Tibial artery (tissue), 4 donors: ENCODE results near the gene ASB2.

Experiments
- DNase-seq, 2 donors: peaks; one replicate each; pipeline ENCODE4 v3.0.0-alpha.2; 2019
- H3K27ac ChIP-seq, 2 donors: fragments of 200-600 bp; sonication (generic) in 1 of 2; 1 replicate in 1 of 2; 2 replicates in 1 of 2; pipeline ENCODE4 v1.5.1; 2018 to 2019; ENCODE audit warnings: mild to moderate bottlenecking in 1 of 2
- H3K27me3 ChIP-seq, 2 donors: fragments of 200-600 bp; sonication (generic) in 1 of 2; one replicate each; pipeline versions ENCODE4 v1.5.1 to v1.6.0; 2016 to 2019
- H3K36me3 ChIP-seq, 3 donors: fragments of 200-600 bp; sonication (generic) in 2 of 3; one replicate each; pipeline ENCODE4 v1.5.1; 2016 to 2019; ENCODE audit warnings: mild to moderate bottlenecking in 2 of 3
- H3K4me1 ChIP-seq, 4 donors: fragments of 200-600 bp; sonication (generic) in 2 of 4; 1 replicate in 3 of 4; 2 replicates in 1 of 4; pipeline ENCODE4 v1.5.1; 2016 to 2019
- H3K4me3 ChIP-seq, 2 donors: fragments of 200-600 bp; sonication (generic) in 1 of 2; 1 replicate in 1 of 2; 2 replicates in 1 of 2; pipeline ENCODE4 v1.5.1; 2018 to 2019; ENCODE audit warnings: mild to moderate bottlenecking in 2 of 2
- H3K9me3 ChIP-seq, 3 donors: fragments of 200-600 bp; sonication (generic) in 1 of 3; one replicate each; pipeline ENCODE4 v1.5.1; 2016 to 2019
- intact Hi-C: fragments of 100-400 bp; cut with DNase I; formaldehyde crosslinking; loops from one replicate; pipeline ENCODE4 v1.15.0; 2023; ENCODE audit warnings: low total_unique reads
- TF ChIP-seq, protein P1 (sequence below), 2 experiments: fragments of 200-600 bp in 1 of 2; fragments of 450-650 bp in 1 of 2; IDR thresholded peaks; one replicate each; pipeline ENCODE4 v1.5.1; 2017 to 2019; ENCODE audit warnings: antibody characterized with exemption in 2 of 2, mild to moderate bottlenecking in 1 of 2, moderate library complexity in 1 of 2

Gene ASB2

DNA sequence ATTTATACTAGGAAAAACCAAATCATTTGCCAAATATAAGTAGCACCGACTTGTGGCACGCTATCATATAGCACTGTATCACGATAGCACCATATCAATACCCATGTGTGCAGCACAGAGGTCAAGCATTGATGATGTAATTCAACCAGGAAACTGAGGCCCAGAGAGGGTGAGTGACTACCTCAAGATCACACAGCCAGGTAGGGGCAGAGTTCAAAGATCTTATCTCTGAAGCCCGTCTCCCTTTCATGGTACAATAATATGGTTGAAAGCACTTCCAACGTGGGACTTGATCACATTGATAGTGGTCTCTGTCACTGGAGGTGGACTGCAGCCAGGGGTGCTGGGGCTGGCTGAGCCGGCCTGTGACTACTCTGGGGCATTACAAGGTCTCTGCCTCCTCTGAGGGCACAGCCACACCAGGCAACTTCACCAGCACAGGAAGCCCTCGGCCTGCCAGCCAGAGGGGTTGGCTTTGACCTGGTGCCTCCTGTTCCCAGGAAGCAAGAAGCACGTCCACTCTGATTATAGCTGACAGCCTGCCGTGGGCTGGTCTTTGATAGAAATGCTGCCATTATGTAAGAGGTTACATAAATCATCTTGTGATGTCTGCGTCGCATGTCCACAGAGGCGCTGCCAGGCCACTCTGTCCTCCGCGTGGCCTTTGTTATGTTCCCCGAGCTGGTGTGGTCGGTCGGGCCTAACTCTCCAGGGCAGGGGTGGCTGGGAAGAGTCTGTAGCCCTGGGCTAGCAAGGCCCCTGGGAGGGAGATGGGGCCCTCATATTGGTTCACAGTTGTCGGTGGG, 55.2 kb downstream of the ASB2 start:
- TF ChIP-seq, protein P1, sequence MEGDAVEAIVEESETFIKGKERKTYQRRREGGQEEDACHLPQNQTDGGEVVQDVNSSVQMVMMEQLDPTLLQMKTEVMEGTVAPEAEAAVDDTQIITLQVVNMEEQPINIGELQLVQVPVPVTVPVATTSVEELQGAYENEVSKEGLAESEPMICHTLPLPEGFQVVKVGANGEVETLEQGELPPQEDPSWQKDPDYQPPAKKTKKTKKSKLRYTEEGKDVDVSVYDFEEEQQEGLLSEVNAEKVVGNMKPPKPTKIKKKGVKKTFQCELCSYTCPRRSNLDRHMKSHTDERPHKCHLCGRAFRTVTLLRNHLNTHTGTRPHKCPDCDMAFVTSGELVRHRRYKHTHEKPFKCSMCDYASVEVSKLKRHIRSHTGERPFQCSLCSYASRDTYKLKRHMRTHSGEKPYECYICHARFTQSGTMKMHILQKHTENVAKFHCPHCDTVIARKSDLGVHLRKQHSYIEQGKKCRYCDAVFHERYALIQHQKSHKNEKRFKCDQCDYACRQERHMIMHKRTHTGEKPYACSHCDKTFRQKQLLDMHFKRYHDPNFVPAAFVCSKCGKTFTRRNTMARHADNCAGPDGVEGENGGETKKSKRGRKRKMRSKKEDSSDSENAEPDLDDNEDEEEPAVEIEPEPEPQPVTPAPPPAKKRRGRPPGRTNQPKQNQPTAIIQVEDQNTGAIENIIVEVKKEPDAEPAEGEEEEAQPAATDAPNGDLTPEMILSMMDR (IDR thresholded peaks at IDR 0.05): no peak
- no peaks in the 10 kb centered on the region for H3K27me3 ChIP-seq
- H3K4me3 ChIP-seq: no peak overlapping the region
- no peak overlapping the region for H3K27ac ChIP-seq
- H3K36me3 ChIP-seq: no peaks in the 10 kb centered on the region
- intact Hi-C loops: no loop called here
- H3K9me3 ChIP-seq: no peaks in the 10 kb centered on the region
- no peaks in the 10 kb centered on the region for H3K4me1 ChIP-seq
- DNase-seq: no peak

DNA sequence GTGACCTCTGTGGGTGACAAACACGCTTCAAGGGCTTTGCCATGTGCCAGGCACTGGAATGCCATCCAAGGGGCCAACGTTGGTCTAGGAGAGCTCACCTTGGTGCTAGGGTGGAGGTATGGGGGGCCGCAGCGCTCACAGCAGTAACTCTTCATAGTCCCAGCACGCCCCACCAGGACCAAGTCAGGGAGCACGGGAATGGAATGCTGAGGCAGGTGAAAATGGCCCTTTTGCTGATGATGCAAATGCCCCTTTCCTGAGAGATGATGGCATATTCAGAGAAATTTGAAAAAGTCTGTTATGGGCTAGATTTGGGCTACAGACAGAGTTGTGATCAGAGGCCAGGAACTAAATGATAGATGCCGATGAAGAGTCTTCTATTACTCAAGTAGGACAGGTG, 59.2 kb downstream of the ASB2 start:
- Histone ChIP-seq H3K4me3 (no peak overlapping the region), H3K27me3 (peaks cover 0 to 3% of the 10 kb centered on the region in 2 donors), H3K9me3 (peaks cover 0 to 8% (median 0%) of the 10 kb centered on the region in 3 donors), H3K27ac (no peak overlapping the region), H3K4me1 (no peaks in the 10 kb centered on the region), H3K36me3 (no peaks in the 10 kb centered on the region)
- TF ChIP-seq, protein P1 (IDR thresholded peaks at IDR 0.05): no peak
- no peak for DNase-seq
- intact Hi-C loops: no loop called here

DNA sequence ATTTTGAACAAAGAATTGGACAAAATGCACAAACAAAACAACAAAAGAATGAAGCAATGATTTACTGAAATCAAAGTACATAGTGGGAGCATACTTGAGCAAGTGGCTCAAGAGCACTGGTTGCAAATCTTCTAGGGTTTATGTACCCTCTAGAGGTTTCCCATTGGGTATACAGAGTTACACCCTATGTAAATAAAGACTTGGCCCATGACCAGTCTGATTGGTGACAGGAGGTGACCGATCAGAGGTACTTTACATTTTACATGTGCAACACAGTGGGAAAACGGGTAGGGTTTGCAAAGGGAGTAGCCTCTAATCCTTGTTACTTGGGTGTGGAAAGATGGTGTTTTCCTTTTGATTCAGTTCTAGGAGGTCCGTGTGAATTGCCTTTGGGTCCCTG, 59.9 kb downstream of the ASB2 start:
- no peaks in the 10 kb centered on the region for H3K36me3 ChIP-seq
- TF ChIP-seq, protein P1 (IDR thresholded peaks at IDR 0.05): no peak
- no peak overlapping the region for H3K4me3 ChIP-seq
- intact Hi-C loops: no loop called here
- H3K9me3 ChIP-seq: peaks cover 0 to 8% (median 0%) of the 10 kb centered on the region in 3 donors
- no peaks in the 10 kb centered on the region for H3K4me1 ChIP-seq
- no peak for DNase-seq
- no peak overlapping the region for H3K27ac ChIP-seq
- peaks cover 0 to 3% of the 10 kb centered on the region in 2 donors for H3K27me3 ChIP-seq

DNA sequence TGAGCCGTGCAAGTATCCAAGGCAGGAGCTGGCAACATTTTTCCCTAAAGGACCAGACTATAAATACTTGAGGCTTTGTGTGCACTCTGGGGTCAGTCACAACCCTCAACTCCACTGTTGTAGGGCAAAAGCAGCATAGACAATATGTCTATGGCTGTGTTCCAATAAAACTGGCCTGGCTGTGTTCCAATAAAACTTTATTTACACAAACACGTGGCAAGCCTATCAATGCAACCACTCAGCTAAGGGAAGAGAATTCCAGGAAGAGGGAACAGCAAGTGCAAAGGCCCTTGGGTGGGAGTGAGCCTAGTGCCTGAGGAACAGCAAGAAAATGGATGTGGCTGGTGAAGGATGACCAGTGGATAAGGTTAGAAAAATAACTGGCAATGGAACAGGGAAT, 60.6 kb downstream of the ASB2 start:
- H3K4me3 ChIP-seq: no peak overlapping the region
- intact Hi-C loops: no loop called here
- H3K27ac ChIP-seq: no peak overlapping the region
- H3K9me3 ChIP-seq: peaks cover 0 to 8% (median 0%) of the 10 kb centered on the region in 3 donors
- peaks cover 0 to 3% of the 10 kb centered on the region in 2 donors for H3K27me3 ChIP-seq
- TF ChIP-seq, protein P1 (IDR thresholded peaks at IDR 0.05): no peak
- no peaks in the 10 kb centered on the region for H3K36me3 ChIP-seq
- no peaks in the 10 kb centered on the region for H3K4me1 ChIP-seq
- no peak for DNase-seq

DNA sequence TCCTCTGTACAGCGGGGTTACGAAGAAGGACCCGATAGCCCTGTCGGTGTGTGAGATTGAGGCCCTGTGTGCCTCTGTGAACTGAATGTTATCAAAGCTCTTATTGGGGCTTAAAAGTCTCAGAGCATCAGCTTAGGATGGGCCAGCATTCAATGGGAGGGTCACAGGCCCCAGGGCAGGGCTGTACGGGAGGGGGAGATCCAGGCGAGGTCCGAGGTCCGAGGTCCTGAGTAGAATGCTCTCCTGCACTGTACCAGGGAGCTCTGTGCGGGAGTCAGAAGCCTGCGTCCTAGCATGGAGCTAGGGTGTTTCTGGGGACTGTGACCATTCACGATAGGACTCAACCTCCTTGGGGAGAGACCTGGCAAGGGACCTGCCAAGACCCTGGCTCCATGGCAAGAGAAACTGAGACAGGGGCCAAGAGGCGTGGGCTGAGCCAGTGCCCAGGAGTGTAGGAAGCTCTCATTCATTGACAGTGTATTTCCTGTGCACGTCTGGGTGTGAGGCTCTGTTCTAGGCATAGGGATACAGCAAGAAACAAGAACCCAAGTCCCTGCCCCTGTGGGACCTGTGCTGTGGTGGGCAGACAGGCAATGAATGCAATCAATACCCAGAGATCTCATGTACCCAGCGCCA, 61.2 kb downstream of the ASB2 start:
- H3K27me3 ChIP-seq: peaks cover 0 to 3% of the 10 kb centered on the region in 2 donors
- no peak overlapping the region for H3K4me3 ChIP-seq
- DNase-seq: no peak
- intact Hi-C loops: no loop called here
- no peak overlapping the region for H3K27ac ChIP-seq
- no peaks in the 10 kb centered on the region for H3K36me3 ChIP-seq
- no peaks in the 10 kb centered on the region for H3K4me1 ChIP-seq
- H3K9me3 ChIP-seq: peaks cover 0 to 8% (median 0%) of the 10 kb centered on the region in 3 donors
- TF ChIP-seq, protein P1 (IDR thresholded peaks at IDR 0.05): no peak
